B cell (primary cell): Measurements from ENCODE around the gene UBE2E3.

Experiments
- EZH2 ChIP-seq: IDR thresholded peaks from 2 replicates; pipeline ENCODE4 v1.6.1; 2012; ENCODE audit warnings: borderline replicate concordance, low read depth, mild to moderate bottlenecking, moderate library complexity, low read length; ENCODE audit not compliant: insufficient read depth, poor library complexity, severe bottlenecking
- TF ChIP-seq, protein P1 (sequence below): fragments of 200-600 bp; IDR thresholded peaks from one replicate; pipeline ENCODE4 v1.8.0; 2022; ENCODE audit warnings: antibody characterized with exemption, mild to moderate bottlenecking

- TF ChIP-seq, protein P1, sequence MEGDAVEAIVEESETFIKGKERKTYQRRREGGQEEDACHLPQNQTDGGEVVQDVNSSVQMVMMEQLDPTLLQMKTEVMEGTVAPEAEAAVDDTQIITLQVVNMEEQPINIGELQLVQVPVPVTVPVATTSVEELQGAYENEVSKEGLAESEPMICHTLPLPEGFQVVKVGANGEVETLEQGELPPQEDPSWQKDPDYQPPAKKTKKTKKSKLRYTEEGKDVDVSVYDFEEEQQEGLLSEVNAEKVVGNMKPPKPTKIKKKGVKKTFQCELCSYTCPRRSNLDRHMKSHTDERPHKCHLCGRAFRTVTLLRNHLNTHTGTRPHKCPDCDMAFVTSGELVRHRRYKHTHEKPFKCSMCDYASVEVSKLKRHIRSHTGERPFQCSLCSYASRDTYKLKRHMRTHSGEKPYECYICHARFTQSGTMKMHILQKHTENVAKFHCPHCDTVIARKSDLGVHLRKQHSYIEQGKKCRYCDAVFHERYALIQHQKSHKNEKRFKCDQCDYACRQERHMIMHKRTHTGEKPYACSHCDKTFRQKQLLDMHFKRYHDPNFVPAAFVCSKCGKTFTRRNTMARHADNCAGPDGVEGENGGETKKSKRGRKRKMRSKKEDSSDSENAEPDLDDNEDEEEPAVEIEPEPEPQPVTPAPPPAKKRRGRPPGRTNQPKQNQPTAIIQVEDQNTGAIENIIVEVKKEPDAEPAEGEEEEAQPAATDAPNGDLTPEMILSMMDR, result no peak
- no peak for TF ChIP-seq EZH2
These were observed 14.0 kb upstream of the UBE2E3 start for GRCh38 chr2:180966378-180966777.
